Activated CD4-positive, alpha-beta T cell treated with anti-CD3 and anti-CD28 coated beads, Interleukin-2, amount 10 ng/mL, durations not matched to agents 24 days and 14 days (primary cell): ENCODE results near the gene MPZL2. TPM values are rescaled to one million over a fixed set of nuclear protein-coding genes. Genes with fewer than 3 reads are reported as not detected.

Experiments
- DNase-seq: peaks from one replicate; pipeline ENCODE4 v3.0.0; 2022
- H3K27ac Mint-ChIP-seq: one replicate; pipeline ENCODE4 v1.8.0; 2022; ENCODE audit warnings: mild to moderate bottlenecking, mixed read lengths
- H3K27me3 Mint-ChIP-seq: one replicate; pipeline ENCODE4 v1.8.0; 2022; ENCODE audit warnings: mixed read lengths
- H3K36me3 Mint-ChIP-seq: one replicate; pipeline ENCODE4 v1.8.0; 2022; ENCODE audit warnings: low read depth, mild to moderate bottlenecking, mixed read lengths
- H3K4me1 Mint-ChIP-seq: one replicate; pipeline ENCODE4 v1.8.0; 2021; ENCODE audit warnings: mixed read lengths
- H3K4me3 Mint-ChIP-seq: one replicate; pipeline ENCODE4 v1.8.0; 2022; ENCODE audit warnings: mild to moderate bottlenecking, moderate library complexity, mixed read lengths
- H3K9me3 Mint-ChIP-seq: one replicate; pipeline ENCODE4 v1.8.0; 2021; ENCODE audit warnings: mixed read lengths
- intact Hi-C: fragments of 100-400 bp; cut with micrococcal nuclease; formaldehyde crosslinking; loops from one replicate; pipeline ENCODE4 v1.15.1; 2023
- total RNA-seq: library from RNA; stranded (reverse); gene quantifications from 2 replicates; pipeline ENCODE4 v1.2.3, GENCODE V29; 2022

MPZL2 gene
- total RNA-seq, 1 donor from 2014 or later, result 19.3 TPM

DNA sequence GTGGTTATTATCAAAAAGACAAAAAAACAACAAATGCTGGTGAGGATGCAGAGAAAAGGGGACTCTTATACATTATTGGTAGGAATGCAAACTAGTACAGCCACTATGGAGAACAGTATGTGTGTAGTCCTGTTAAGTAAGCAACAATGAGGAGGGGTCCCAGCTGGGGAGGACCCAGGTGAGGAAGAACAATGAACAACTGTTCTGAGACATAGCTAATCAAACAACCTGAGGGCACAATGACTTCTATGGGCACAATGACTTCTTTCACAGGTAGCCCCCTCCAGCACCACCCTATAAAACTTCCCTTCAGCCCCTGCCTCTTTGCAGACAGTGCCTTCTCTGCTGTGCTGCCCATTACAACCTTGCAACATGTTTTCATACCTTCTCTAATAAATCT, 44.9 kb downstream of the MPZL2 start:
- Mint-ChIP-seq H3K4me3 (peak overlapping the region; percentile 88), H3K9me3 (peaks cover 4% of the 10 kb centered on the region), H3K27ac (peak overlapping the region; percentile 100), H3K4me1 (peaks cover 77% of the 10 kb centered on the region), H3K27me3 (no peaks in the 10 kb centered on the region), H3K36me3 (peaks cover 60% of the 10 kb centered on the region)
- no peak for DNase-seq
- intact Hi-C loops, result loop anchor here (5.0 kb wide), 1 partner anchor 217 kb away; no protein-coding TSS in a partner anchor

DNA sequence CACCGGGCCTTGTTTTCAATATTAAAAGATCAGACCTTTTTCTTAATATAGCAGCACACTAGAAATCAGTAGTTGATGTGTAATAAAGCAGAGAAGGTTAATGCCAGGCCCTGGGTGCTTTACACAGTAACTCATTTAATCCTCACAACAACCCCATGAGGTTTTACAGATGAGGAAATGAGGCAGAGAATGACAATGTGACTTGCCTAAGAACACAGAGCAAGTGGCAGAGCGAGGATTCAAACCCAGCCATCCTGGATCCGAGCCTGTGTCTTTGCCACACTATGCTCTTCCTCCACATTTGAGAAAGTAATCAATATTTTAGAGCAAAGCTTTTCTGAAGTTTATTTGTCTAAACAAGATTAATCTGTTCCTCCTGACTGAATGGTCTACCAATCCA, 46.5 kb downstream of the MPZL2 start:
- Mint-ChIP-seq H3K27ac (peak overlapping the region; percentile 100), H3K4me1 (peaks cover 86% of the 10 kb centered on the region), H3K9me3 (peaks cover 4% of the 10 kb centered on the region), H3K27me3 (no peaks in the 10 kb centered on the region), H3K36me3 (peaks cover 60% of the 10 kb centered on the region), H3K4me3 (peak overlapping the region; percentile 86)
- intact Hi-C loops, result loop anchor here (1.0 to 5.0 kb wide), 8 partner anchors 8 to 215 kb away; partner anchors contain the start of genes CD3E, JAML and MPZL3
- peak; percentile 74 for DNase-seq

DNA sequence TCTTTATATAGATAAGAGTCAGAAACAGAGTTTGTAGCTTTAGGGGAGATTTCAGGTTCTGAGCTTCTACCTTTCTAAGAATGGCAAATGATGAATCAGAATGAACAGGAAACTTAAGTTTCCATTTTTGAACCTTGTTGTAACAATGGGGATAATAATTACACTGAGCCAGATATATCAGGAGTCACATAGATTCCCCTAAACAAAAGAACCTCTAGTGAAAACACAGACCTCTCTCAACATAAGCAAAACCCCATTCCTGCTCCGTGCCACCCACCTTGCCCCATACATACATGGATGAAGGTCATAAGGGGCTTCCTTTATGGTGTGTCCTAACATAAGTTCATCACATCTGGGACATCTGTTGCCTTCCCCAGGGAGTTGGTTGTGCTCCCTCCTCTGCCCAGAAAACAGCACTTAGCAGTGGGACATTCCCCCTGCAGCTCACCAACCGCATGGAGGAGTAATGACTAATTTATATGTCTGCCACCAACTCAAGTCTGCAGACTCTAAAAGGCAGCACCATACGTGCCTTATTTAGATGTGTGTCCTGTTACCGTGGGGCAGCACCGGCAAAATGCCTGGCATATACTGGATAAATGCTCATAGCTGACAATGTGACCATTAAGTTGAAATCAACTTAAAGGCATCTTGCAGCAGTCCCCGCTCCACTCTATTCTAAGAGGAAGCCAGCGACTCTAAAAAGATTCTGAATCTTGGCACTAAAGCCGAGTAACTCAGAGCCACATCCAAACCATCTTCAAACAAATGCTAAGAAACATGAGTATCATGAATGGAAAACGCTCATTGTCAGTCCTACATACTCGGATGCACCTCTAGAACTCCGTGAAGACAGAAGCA, 47.2 kb downstream of the MPZL2 start:
- Mint-ChIP-seq H3K36me3 (peaks cover 62% of the 10 kb centered on the region), H3K9me3 (peaks cover 4% of the 10 kb centered on the region), H3K4me3 (peak overlapping the region; percentile 86), H3K27ac (peak overlapping the region; percentile 100), H3K4me1 (peaks cover 87% of the 10 kb centered on the region), H3K27me3 (no peaks in the 10 kb centered on the region)
- intact Hi-C loops, result loop anchor here (1.0 to 5.0 kb wide), 8 partner anchors 8 to 215 kb away; partner anchors contain the start of genes CD3E, JAML and MPZL3
- DNase-seq, result peak; percentile 84

DNA sequence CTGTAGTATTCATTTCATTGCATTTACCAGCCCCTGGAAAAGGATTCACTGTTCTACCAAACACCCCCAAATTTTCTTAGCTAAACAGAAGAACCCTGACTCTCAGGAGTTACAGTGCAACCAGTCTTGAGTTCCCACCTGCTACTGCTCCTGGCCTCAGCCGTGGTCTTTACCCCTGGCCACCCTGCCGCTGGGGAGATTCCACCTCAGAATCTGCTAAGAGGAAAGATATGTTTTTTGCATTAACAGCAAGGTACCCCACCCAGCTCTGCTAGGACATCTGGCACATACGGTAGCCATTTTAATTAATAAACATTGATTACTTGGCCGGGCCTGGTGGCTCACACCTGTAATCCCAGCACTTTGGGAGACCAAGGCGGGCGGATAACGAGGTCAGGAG, 48.3 kb downstream of the MPZL2 start:
- peaks cover 68% of the 10 kb centered on the region for H3K36me3 Mint-ChIP-seq
- H3K9me3 Mint-ChIP-seq, result peaks cover 4% of the 10 kb centered on the region
- DNase-seq, result peak; percentile 62
- peak overlapping the region; percentile 100 for H3K27ac Mint-ChIP-seq
- H3K4me1 Mint-ChIP-seq, result peaks cover 83% of the 10 kb centered on the region
- peak overlapping the region; percentile 86 for H3K4me3 Mint-ChIP-seq
- H3K27me3 Mint-ChIP-seq, result no peaks in the 10 kb centered on the region
- intact Hi-C loops, result loop anchor here (2.0 to 5.0 kb wide), 2 partner anchors 89 to 213 kb away; partner anchors contain the start of gene CD3E

DNA sequence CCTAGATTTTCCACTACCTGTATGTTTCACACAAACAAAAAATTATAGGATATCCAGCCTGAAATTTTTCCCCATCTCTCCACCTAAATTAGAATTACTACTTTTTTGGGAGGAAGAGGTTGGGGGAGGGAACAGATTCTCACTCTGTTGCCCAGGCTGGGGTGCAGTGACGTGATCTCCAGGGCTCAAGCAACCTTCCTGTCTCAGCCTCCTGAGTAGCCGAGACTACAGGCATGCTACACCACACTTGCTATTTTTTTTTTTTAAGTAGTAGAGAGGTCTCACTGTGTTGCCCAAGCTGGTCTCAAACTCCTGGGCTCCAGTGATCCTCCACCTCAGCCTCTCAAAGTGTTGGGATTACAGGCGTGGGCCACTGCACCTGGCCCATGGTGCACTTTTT, 48.8 kb downstream of the MPZL2 start:
- intact Hi-C loops, result loop anchor here (5.0 kb wide), 1 partner anchor 213 kb away; no protein-coding TSS in a partner anchor
- peak; percentile 81 for DNase-seq
- Mint-ChIP-seq H3K4me1 (peaks cover 82% of the 10 kb centered on the region), H3K9me3 (peaks cover 4% of the 10 kb centered on the region), H3K27ac (peak overlapping the region; percentile 100), H3K27me3 (no peaks in the 10 kb centered on the region), H3K4me3 (peak overlapping the region; percentile 86), H3K36me3 (peaks cover 70% of the 10 kb centered on the region)

DNA sequence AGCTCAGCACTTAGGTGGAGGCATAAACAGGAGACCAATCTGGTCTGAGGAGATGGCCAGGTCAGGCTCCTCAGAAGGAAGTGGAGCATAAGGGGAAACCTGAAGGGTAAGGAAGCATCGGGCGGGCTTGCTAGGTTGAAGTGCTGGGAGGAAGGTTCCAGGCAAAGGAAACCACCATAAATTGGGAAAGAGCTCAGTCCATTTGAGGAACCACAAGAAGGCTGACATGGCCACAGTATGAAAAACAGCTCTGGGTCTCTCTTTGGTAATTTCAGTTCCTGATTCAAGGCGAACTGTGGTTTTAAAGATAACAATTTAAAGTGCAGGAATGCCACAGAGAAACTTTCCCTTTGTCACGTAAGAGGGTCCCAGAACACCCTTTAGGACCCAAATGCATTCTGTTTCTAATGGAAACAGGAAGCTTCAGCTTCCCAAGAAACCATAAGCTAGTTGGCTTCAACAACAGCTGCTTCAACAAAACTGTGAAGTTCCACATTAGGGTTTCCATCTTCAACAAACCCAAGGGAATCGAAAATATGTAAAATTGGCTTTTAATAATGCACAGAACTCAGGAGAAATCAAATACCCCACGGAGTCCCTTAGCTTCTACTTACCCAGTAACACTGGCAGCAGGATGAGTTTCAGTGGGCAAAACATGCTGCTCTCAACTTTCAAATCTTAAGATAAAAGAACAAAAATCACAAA, 49.7 kb downstream of the MPZL2 start:
- Mint-ChIP-seq H3K27me3 (no peaks in the 10 kb centered on the region), H3K27ac (peak overlapping the region; percentile 100), H3K9me3 (peaks cover 4% of the 10 kb centered on the region), H3K4me1 (peaks cover 77% of the 10 kb centered on the region), H3K36me3 (peaks cover 66% of the 10 kb centered on the region), H3K4me3 (peak overlapping the region; percentile 86)
- intact Hi-C loops, result no loop called here
- DNase-seq, result peak; percentile 58

DNA sequence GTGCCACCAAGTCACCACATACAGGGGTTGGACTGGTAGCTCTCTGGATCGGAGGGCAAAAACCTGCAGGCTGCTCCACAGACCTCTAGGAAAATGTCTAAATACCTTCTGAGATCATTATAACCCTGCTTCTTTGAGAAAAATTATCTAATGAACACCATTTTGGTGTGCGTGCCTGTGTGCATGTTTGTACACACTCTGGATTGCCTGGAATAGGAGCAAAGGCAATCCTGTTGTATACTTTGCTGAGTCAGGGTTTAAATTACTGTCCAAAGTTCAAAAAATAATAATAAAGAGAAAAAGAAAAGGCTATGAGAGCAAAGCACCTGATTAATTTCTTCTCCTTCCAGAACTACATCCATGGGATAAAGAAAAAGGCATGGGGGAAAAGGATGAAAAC, 50.3 kb downstream of the MPZL2 start:
- peaks cover 1% of the 10 kb centered on the region for H3K9me3 Mint-ChIP-seq
- intact Hi-C loops, result no loop called here

DNA sequence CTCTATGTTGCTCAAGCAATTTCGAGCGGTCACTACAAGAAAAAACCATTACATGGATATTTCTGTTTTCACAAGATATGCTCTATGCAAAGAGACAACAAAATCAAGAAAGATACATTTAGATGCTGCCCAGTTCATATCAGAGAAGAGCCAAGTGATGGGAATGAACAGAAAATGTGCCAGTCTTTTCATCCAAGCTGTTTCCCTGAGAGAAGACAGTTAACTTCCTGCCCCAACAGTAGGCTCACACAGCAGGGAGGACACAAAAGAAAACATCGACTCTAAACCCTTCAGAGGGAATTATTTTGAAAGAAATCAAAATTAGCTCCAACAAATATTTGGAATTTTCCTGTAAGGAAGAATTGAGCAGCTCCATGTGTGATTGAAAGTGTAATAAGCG, 50.9 kb downstream of the MPZL2 start:
- Mint-ChIP-seq H3K27me3 (no peaks in the 10 kb centered on the region), H3K27ac (peak overlapping the region; percentile 100), H3K9me3 (no peaks in the 10 kb centered on the region), H3K4me3 (peak overlapping the region; percentile 86), H3K36me3 (peaks cover 65% of the 10 kb centered on the region), H3K4me1 (peaks cover 74% of the 10 kb centered on the region)
- intact Hi-C loops, result no loop called here
- no peak for DNase-seq

More for the DNA sequence above, 50.3 kb downstream of the MPZL2 start:
- no peak for DNase-seq
- Mint-ChIP-seq H3K4me1 (peaks cover 77% of the 10 kb centered on the region), H3K27ac (peak overlapping the region; percentile 100), H3K4me3 (peak overlapping the region; percentile 86), H3K36me3 (peaks cover 66% of the 10 kb centered on the region), H3K27me3 (no peaks in the 10 kb centered on the region)

DNA sequence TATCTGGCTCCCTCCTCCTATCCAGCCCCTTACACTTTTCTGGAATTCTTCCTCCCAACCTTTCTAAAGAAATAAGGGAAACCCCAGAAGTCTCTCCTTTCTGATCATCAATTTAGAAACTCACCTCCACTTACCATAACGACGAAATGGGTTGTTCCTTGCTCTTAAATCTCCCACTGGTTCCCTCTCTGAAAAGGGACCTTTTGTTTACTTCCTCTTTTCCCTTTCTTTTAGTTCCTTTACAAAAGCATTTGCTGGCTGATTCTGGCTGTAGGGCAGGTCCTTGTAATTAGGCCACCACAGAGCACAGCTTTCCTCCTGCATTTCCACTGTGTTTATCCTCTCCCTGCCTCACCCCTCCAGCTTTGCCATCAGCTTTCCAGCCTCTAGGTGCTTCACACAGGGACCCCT, 51.3 kb downstream of the MPZL2 start:
- peaks cover 74% of the 10 kb centered on the region for H3K4me1 Mint-ChIP-seq
- intact Hi-C loops, result no loop called here
- peak overlapping the region; percentile 86 for H3K4me3 Mint-ChIP-seq
- H3K9me3 Mint-ChIP-seq, result no peaks in the 10 kb centered on the region
- DNase-seq, result no peak
- peaks cover 67% of the 10 kb centered on the region for H3K36me3 Mint-ChIP-seq
- peak overlapping the region; percentile 100 for H3K27ac Mint-ChIP-seq
- H3K27me3 Mint-ChIP-seq, result no peaks in the 10 kb centered on the region

DNA sequence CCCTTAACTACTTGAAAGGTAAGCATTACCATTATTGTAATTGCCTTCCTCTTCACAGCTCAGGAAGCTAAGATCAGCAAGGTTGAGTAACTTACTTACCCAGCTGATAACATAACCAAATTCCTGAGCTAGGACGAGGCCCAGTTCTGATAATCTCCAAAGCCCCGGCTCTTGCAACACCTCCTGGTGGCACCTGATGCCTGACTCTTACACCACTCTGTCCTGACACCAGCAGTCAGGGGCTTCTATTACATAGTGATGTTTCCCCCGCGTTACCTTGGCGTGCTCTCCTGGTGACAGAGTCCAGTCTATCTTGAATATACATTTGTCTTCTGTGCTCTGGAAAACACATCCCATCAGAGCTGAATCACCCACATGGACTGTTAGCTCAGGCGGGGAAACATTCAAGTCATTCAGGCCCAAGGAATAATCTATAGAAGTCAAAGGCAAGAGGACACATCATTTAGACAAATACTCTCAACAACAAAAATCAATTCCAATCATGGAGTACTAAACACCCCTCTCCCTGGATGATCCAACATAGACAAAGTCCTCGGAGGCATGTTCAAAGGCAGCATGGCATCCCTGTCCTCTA, 51.9 kb downstream of the MPZL2 start:
- H3K36me3 Mint-ChIP-seq, result peaks cover 71% of the 10 kb centered on the region
- H3K4me1 Mint-ChIP-seq, result peaks cover 71% of the 10 kb centered on the region
- intact Hi-C loops, result no loop called here
- H3K9me3 Mint-ChIP-seq, result no peaks in the 10 kb centered on the region
- peak overlapping the region; percentile 100 for H3K27ac Mint-ChIP-seq
- H3K4me3 Mint-ChIP-seq, result peak overlapping the region; percentile 86
- H3K27me3 Mint-ChIP-seq, result no peaks in the 10 kb centered on the region
- DNase-seq, result no peak

DNA sequence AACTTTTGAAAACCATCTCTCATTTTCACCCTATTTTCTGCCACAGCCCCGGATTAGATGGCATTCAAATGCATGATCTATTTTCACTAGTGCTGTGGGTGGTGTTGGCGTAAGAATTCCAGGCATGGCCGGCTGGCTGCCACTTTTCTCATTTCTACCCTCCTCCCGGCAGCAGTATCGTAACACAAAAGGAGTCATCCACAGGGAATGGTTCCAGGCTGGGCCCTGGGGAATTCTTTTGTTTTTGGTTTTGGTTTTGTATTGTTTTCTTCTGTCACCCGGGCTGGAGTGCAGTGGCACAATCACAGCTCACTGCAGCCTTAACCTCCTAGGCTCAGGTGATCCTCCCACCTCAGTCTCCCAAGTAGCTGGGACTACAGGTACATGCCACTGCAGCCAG, 53.1 kb downstream of the MPZL2 start:
- Mint-ChIP-seq H3K27ac (peak overlapping the region; percentile 20), H3K36me3 (peaks cover 80% of the 10 kb centered on the region), H3K27me3 (no peaks in the 10 kb centered on the region)

DNA sequence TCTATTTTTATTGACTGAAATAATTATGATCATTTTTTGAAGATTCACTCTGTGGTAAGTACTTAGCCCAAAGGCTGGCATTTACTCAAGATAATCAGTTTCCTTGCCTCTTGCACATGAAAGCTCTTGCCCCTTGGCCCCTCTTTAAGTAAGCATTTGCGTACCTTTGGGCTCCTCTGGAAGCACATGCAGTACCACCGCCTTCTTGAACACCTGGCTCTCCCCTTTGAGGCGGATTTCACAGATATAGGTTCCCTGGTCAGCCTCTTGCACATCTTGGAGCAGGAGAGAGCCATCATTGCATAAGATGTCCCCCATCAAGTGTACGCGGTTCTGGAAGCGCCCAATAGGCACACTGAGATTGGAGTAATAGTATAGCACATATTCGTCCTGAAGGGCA, 53.8 kb downstream of the MPZL2 start:
- Mint-ChIP-seq H3K27ac (peak overlapping the region; percentile 16), H3K36me3 (peaks cover 87% of the 10 kb centered on the region), H3K9me3 (peaks cover 8% of the 10 kb centered on the region), H3K4me1 (peaks cover 77% of the 10 kb centered on the region), H3K4me3 (no peak overlapping the region), H3K27me3 (no peaks in the 10 kb centered on the region)
- intact Hi-C loops, result no loop called here
- DNase-seq, result no peak

More for the DNA sequence above, 53.1 kb downstream of the MPZL2 start:
- Mint-ChIP-seq H3K4me3 (peak overlapping the region; percentile 6), H3K9me3 (peaks cover 3% of the 10 kb centered on the region), H3K4me1 (peaks cover 73% of the 10 kb centered on the region)
- intact Hi-C loops, result no loop called here
- DNase-seq, result no peak

DNA sequence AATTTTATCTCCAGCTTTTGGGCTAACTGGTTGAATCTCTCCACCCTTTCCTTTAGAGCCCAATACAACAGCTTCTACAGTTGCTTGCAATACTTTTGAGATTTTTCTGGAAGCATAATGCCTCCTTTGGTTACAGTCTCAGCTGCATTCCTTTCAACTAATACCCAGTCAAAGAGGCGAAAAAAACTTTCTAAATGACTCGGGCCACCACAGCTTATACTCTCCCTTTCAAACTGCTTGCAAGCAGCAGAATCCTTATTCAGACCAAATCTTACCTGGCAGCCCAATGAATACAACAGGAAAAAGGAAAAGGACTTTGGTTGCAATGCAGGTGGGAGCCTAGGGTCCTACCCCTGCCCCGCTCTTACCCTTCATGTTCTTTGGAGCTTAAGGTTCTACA, 55.1 kb downstream of the MPZL2 start:
- Mint-ChIP-seq H3K36me3 (peaks cover 80% of the 10 kb centered on the region), H3K4me3 (peak overlapping the region; percentile 47), H3K27me3 (no peaks in the 10 kb centered on the region), H3K27ac (peak overlapping the region; percentile 86), H3K9me3 (peaks cover 8% of the 10 kb centered on the region), H3K4me1 (peaks cover 71% of the 10 kb centered on the region)
- intact Hi-C loops, result no loop called here
- DNase-seq, result no peak
